ENCODE data around the gene TMEM187. TPM values are rescaled to one million over a fixed set of nuclear protein-coding genes. Genes with fewer than 3 reads are reported as not detected.

TMEM187 gene
- total RNA-seq, 1 donor from 2014 or later, result 8.6 TPM

GRCh38 chrX:153954558-153955227 lies 17.9 kb upstream of the TMEM187 start:
- Histone ChIP-seq H3K27ac (ENCODE audit: low read depth, low read length) (no peak overlapping the region), H3K36me3 (ENCODE audit: insufficient read depth, low read length) (peaks cover 6% of the 10 kb centered on the region), H3K27me3 (ENCODE audit: insufficient read depth, low read length) (no peaks in the 10 kb centered on the region), H4K20me1 (ENCODE audit: insufficient read depth, low read length) (no peaks in the 10 kb centered on the region), H3K4me3 (ENCODE audit: insufficient read depth, low read depth, low read length) (no peak overlapping the region), H3K79me2 (ENCODE audit: insufficient read depth, low read length) (peaks cover 7% of the 10 kb centered on the region), H3K9me3 (ENCODE audit: insufficient read depth, low read depth, low read length) (no peaks in the 10 kb centered on the region), H2AFZ (ENCODE audit: low read depth, low read length) (no peak overlapping the region), H3K4me1 (ENCODE audit: insufficient read depth, low read length) (peaks cover 4% of the 10 kb centered on the region), H3K4me2 (ENCODE audit: low read length) (no peak overlapping the region), H3K9ac (ENCODE audit: low read length) (no peak overlapping the region)
- DNase-seq (ENCODE audit: low read depth) (no peak), FAIRE-seq (no peak)
- Mint-ChIP-seq H3K4me3 (ENCODE audit: unreplicated experiment) (no peak overlapping the region), H3K9me3 (ENCODE audit: unreplicated experiment) (no peaks in the 10 kb centered on the region), H3K27ac (ENCODE audit: unreplicated experiment) (no peak overlapping the region), H3K4me1 (ENCODE audit: low read depth, unreplicated experiment) (peaks cover 2% of the 10 kb centered on the region), H3K36me3 (ENCODE audit: low read depth, unreplicated experiment) (peaks cover 5% of the 10 kb centered on the region), H3K27me3 (ENCODE audit: low read depth, unreplicated experiment) (no peaks in the 10 kb centered on the region)
- TF ChIP-seq CTCF (IDR thresholded peaks at IDR 0.05; ENCODE audit: insufficient read depth, low read depth, low read length) (no peak), EZH2 (IDR thresholded peaks at IDR 0.05; ENCODE audit: insufficient read depth, low read length) (no peak)

GRCh38 chrX:153955228-153955732 lies 17.3 kb upstream of the TMEM187 start:
- Histone ChIP-seq H3K27me3 (ENCODE audit: insufficient read depth, low read length) (no peaks in the 10 kb centered on the region), H3K9me3 (ENCODE audit: insufficient read depth, low read depth, low read length) (no peaks in the 10 kb centered on the region), H2AFZ (ENCODE audit: low read depth, low read length) (no peak overlapping the region), H3K9ac (ENCODE audit: low read length) (no peak overlapping the region), H3K36me3 (ENCODE audit: insufficient read depth, low read length) (peaks cover 6% of the 10 kb centered on the region), H3K4me1 (ENCODE audit: insufficient read depth, low read length) (peaks cover 4% of the 10 kb centered on the region), H3K79me2 (ENCODE audit: insufficient read depth, low read length) (peaks cover 7% of the 10 kb centered on the region), H3K4me3 (ENCODE audit: insufficient read depth, low read depth, low read length) (no peak overlapping the region), H4K20me1 (ENCODE audit: insufficient read depth, low read length) (no peaks in the 10 kb centered on the region), H3K27ac (ENCODE audit: low read depth, low read length) (no peak overlapping the region), H3K4me2 (ENCODE audit: low read length) (no peak overlapping the region)
- H3K27me3 Mint-ChIP-seq (ENCODE audit: low read depth, unreplicated experiment), result no peaks in the 10 kb centered on the region
- no peak overlapping the region for H3K4me3 Mint-ChIP-seq (ENCODE audit: unreplicated experiment)
- no peak for FAIRE-seq
- TF ChIP-seq EZH2 (IDR thresholded peaks at IDR 0.05; ENCODE audit: insufficient read depth, low read length) (no peak), CTCF (IDR thresholded peaks at IDR 0.05; ENCODE audit: insufficient read depth, low read depth, low read length) (no peak)
- no peaks in the 10 kb centered on the region for H3K9me3 Mint-ChIP-seq (ENCODE audit: unreplicated experiment)
- DNase-seq (ENCODE audit: low read depth), result no peak
- H3K27ac Mint-ChIP-seq (ENCODE audit: unreplicated experiment), result no peak overlapping the region
- H3K36me3 Mint-ChIP-seq (ENCODE audit: low read depth, unreplicated experiment), result peaks cover 5% of the 10 kb centered on the region
- H3K4me1 Mint-ChIP-seq (ENCODE audit: low read depth, unreplicated experiment), result peaks cover 2% of the 10 kb centered on the region
